K562 (cell line): Measurements from ENCODE around the gene TUBB1. TPM values are rescaled to one million over a fixed set of nuclear protein-coding genes. Genes with fewer than 3 reads are reported as not detected.

ENCODE experiments used
- AFF1 ChIP-seq, 2 experiments: fragments of 450-650 bp; IDR thresholded peaks; 2 replicates each; pipeline ENCODE4 v1.6.1; 2018; ENCODE audit warnings: mild to moderate bottlenecking in 2 of 2, low read depth in 1 of 2; ENCODE audit not compliant: partially characterized antibody in 2 of 2
- BDP1 ChIP-seq: IDR thresholded peaks from 3 replicates; pipeline ENCODE4 v1.6.1; 2011; ENCODE audit not compliant: insufficient read length, insufficient read depth
- CREB1 ChIP-seq, 2 experiments: sonication (generic) in 1 of 2; formaldehyde crosslinking in 1 of 2; IDR thresholded peaks; 2 replicates each; pipeline versions ENCODE4 v1.6.1 to v1.8.0; 2012 to 2022; ENCODE audit warnings: inconsistent platforms in 1 of 2, mild to moderate bottlenecking in 1 of 2, missing genetic modification reagents in 1 of 2, moderate library complexity in 1 of 2
- HIVEP1 ChIP-seq: fragments of 250-450 bp; sonication (Bioruptor Pico); IDR thresholded peaks from 2 replicates; pipeline ENCODE4 v1.4.0; 2020; ENCODE audit warnings: mild to moderate bottlenecking
- KDM5B ChIP-seq: fragments of 200-600 bp; sonication (generic); IDR thresholded peaks from 2 replicates; pipeline ENCODE4 v1.6.1; 2012; ENCODE audit warnings: low read depth, mild to moderate bottlenecking, moderate library complexity, low read length, control low read depth, inconsistent platforms; ENCODE audit not compliant: insufficient replicate concordance
- NR2C2 ChIP-seq, 2 experiments: fragments of 200-800 bp in 1 of 2; sonication (Bioruptor generic) in 1 of 2; sonication (generic) in 1 of 2; formaldehyde crosslinking in 1 of 2; IDR thresholded peaks; 2 replicates each; pipeline versions ENCODE4 v1.6.1 to v1.8.0; 2016 to 2022; ENCODE audit warnings: mild to moderate bottlenecking in 1 of 2, missing compliant biosample characterization in 1 of 2, missing genetic modification characterization in 1 of 2, missing genetic modification reagents in 1 of 2
- PHF21A ChIP-seq: fragments of 450-650 bp; IDR thresholded peaks from 2 replicates; pipeline ENCODE4 v1.6.1; 2017; ENCODE audit warnings: low read depth, borderline replicate concordance
- PHTF2 ChIP-seq: fragments of 250-450 bp; sonication (Bioruptor Pico); IDR thresholded peaks from 2 replicates; pipeline ENCODE4 v1.5.0; 2021; ENCODE audit warnings: mild to moderate bottlenecking
- POLR2AphosphoS5 ChIP-seq: IDR thresholded peaks from 2 replicates; pipeline ENCODE4 v1.6.1; 2011; ENCODE audit warnings: mild to moderate bottlenecking, low read depth, low read length, moderate library complexity; ENCODE audit not compliant: control insufficient read depth, insufficient read depth
- RBM25 ChIP-seq: fragments of 200-400 bp; formaldehyde crosslinking; IDR thresholded peaks from 2 replicates; pipeline ENCODE4 v1.6.1; 2018; ENCODE audit warnings: low read length, low read depth, moderate library complexity; ENCODE audit not compliant: severe bottlenecking
- SETDB1 ChIP-seq: IDR thresholded peaks from one replicate; pipeline ENCODE4 v1.6.1; 2012; ENCODE audit warnings: low read length, control low read depth, inconsistent platforms
- STAT5B ChIP-seq: fragments of 250-450 bp; sonication (Bioruptor Pico); IDR thresholded peaks from 2 replicates; pipeline ENCODE4 v1.8.0; 2021; ENCODE audit warnings: mild to moderate bottlenecking, inconsistent platforms
- TSC22D4 ChIP-seq: fragments of 450-650 bp; IDR thresholded peaks from 2 replicates; pipeline ENCODE4 v1.6.1; 2016; ENCODE audit warnings: missing genetic modification characterization, missing biosample characterization, control low read depth
- ZBTB5 ChIP-seq: fragments of 450-650 bp; IDR thresholded peaks from 2 replicates; pipeline ENCODE4 v1.6.1; 2017; ENCODE audit warnings: antibody characterized with exemption
- ZC3H4 ChIP-seq: sonication (generic); formaldehyde crosslinking; IDR thresholded peaks from 2 replicates; pipeline ENCODE4 v1.9.0; 2021; ENCODE audit warnings: missing genetic modification reagents, borderline replicate concordance
- ZNF175 ChIP-seq: fragments of 200-800 bp; sonication (Bioruptor generic); IDR thresholded peaks from 2 replicates; pipeline ENCODE4 v1.6.1; 2016; ENCODE audit warnings: low read depth, mild to moderate bottlenecking, missing genetic modification characterization, missing compliant biosample characterization
- ZNF316 ChIP-seq: fragments of 450-650 bp; IDR thresholded peaks from 2 replicates; pipeline ENCODE4 v1.6.1; 2016
- ZNF507 ChIP-seq: conservative IDR thresholded peaks from 2 replicates; pipeline ENCODE4 v1.6.1; 2017; ENCODE audit warnings: missing genetic modification characterization, missing compliant biosample characterization
- ZNF583 ChIP-seq: fragments of 250-450 bp; sonication (Bioruptor Pico); IDR thresholded peaks from 2 replicates; pipeline ENCODE4 v1.4.0; 2020
- polyA plus RNA-seq, 8 experiments: library from polyadenylated mRNA; depleted of rRNA in 4 of 8; stranded (reverse) in 5 of 8; unstranded in 3 of 8; fragments of >200 nt; fragmentation: Nextera tagmentation in 2 of 8; fragmentation: Illumina TruSeq in 1 of 8; extraction: Ambion mirVana in 2 of 8; extraction: Trizol in 1 of 8; gene quantifications; 2 replicates each; pipeline versions ENCODE4 v1.2.1 to v1.2.3, GENCODE V29; 2011 to 2014; ENCODE audit warnings: inconsistent platforms in 1 of 8, missing spikeins in 1 of 8
- total RNA-seq, 7 experiments: library from RNA; depleted of rRNA in 6 of 7; stranded (reverse); fragments of >200 nt in 6 of 7; fragmentation: Illumina TruSeq in 2 of 7; extraction: Trizol in 2 of 7; gene quantifications; 2 replicates each; pipeline versions ENCODE4 v1.2.1 to v1.2.3, GENCODE V29; 2011 to 2021; ENCODE audit warnings: low replicate concordance in 1 of 7
- TF ChIP-seq, protein P1 (sequence below): fragments of 200-800 bp; sonication (Bioruptor generic); IDR thresholded peaks from 2 replicates; pipeline ENCODE4 v1.6.1; 2017; ENCODE audit warnings: missing genetic modification characterization, missing compliant biosample characterization

Gene TUBB1
- total and polyA plus RNA-seq, 9 of the 15 experiments (the other 6 are each of a cell fraction or from before 2014, with no cell fraction given) = 1.5 to 3.9 (median 2.4) TPM

DNA sequence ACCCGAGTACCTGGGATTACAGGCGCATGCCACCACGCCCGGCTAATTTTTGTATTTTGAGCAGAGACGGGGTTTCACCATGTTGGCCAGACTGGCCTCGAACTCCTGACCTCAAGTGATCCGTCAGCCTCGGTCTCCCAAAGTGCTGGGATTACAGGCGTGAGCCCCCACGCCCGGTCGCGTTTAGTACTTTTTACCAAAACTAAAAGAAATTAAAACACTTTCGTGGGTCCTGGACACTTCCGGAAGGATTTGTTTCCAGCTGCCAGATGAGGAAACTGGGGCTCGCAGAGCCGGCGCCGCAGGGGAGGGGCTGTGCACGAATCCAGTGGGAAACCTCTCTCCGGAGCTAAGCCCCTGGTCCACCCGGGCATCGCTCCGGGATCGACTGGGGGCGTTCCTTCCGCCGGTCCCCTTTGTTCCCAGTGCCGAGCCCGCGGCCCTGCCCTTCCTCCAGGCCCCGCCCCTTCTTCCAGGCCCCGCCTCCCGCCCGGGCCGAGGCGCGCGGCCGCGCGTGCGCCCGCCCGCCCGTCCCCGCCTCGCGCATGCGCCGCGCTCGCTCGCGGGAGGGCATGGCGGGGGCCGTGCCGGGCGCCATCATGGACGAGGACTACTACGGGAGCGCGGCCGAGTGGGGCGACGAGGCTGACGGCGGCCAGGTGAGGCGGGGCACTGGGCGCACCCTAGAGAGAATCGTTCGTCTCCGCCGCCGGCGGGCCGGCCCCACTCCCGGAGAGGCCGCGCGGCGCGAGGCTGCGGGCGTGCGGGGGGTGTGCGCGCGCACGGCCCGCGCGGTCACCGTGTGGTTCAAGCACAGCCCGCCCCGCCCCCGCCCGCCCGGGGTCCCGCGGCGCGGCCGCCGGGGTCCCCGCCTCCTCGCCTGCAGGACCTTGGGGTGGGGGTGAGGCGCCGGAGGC is 38.3 kb upstream of the TUBB1 start, which contains the start of gene NELFCD (continued):
- TF ChIP-seq CREB1 (IDR thresholded peaks at IDR 0.05) = no peak
- no peak; the same call in 1 of the 2 replicates for TF ChIP-seq CREB1 (CRISPR knock-in tag; IDR thresholded peaks at IDR 0.05)
- no peak for TF ChIP-seq BDP1
- no peak for TF ChIP-seq ZNF316
- TF ChIP-seq ZNF583 = 0 out of 2 replicates have a peak, but pooled peaks have one; percentile 32
- no peak for TF ChIP-seq PHTF2
- no peak for TF ChIP-seq TSC22D4 (tag)
- TF ChIP-seq HIVEP1 (CRISPR knock-in tag) = no peak
- TF ChIP-seq ZBTB5 = no peak
- TF ChIP-seq ZNF175 (CRISPR knock-in tag) = no peak
- TF ChIP-seq PHF21A = no peak
- TF ChIP-seq RBM25 = no peak
- TF ChIP-seq KDM5B = peak; percentile 81
- TF ChIP-seq ZNF507 (tag) = no peak
- no peak for TF ChIP-seq AFF1 (IDR thresholded peaks at IDR 0.05; ENCODE audit: low read depth in 1 of 2, partially characterized antibody in 2 of 2)
- no peak for TF ChIP-seq ZC3H4 (CRISPR knock-in tag)
- TF ChIP-seq SETDB1 = no peak
- TF ChIP-seq STAT5B (CRISPR knock-in tag) = no peak
- TF ChIP-seq, protein P1, sequence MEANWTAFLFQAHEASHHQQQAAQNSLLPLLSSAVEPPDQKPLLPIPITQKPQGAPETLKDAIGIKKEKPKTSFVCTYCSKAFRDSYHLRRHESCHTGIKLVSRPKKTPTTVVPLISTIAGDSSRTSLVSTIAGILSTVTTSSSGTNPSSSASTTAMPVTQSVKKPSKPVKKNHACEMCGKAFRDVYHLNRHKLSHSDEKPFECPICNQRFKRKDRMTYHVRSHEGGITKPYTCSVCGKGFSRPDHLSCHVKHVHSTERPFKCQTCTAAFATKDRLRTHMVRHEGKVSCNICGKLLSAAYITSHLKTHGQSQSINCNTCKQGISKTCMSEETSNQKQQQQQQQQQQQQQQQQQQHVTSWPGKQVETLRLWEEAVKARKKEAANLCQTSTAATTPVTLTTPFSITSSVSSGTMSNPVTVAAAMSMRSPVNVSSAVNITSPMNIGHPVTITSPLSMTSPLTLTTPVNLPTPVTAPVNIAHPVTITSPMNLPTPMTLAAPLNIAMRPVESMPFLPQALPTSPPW (CRISPR knock-in tag) = peak; percentile 94
- peak; percentile 76 for TF ChIP-seq POLR2AphosphoS5
- no peak for TF ChIP-seq NR2C2 (CRISPR knock-in tag; IDR thresholded peaks at IDR 0.05)
- peak; percentile 75 for TF ChIP-seq NR2C2 (tag; IDR thresholded peaks at IDR 0.05)
